Ammon's horn (tissue), 1 donor: Measurements from ENCODE around the gene KLHL36.

ENCODE experiments used
- DNase-seq: peaks from one replicate; pipeline ENCODE4 v3.0.0-alpha.2; 2016; ENCODE audit warnings: low spot score

The KLHL36 gene

GRCh38 chr16:84648595-84649510 lies 542 bp downstream of the KLHL36 start:
- no peak for DNase-seq

- no peak for DNase-seq
Measured at GRCh38 chr16:84649511-84649861, 1.2 kb downstream of the KLHL36 start.

GRCh38 chr16:84650062-84650991 lies 2.0 kb downstream of the KLHL36 start:
- DNase-seq: no peak

- no peak for DNase-seq
Measured at GRCh38 chr16:84652566-84652965, 4.3 kb downstream of the KLHL36 start.

GRCh38 chr16:84654238-84654637 lies 5.9 kb downstream of the KLHL36 start:
- no peak for DNase-seq

- no peak for DNase-seq
Measured at GRCh38 chr16:84654998-84655397, 6.7 kb downstream of the KLHL36 start.

GRCh38 chr16:84656649-84657048 lies 8.3 kb downstream of the KLHL36 start:
- DNase-seq: no peak

- DNase-seq: no peak
Measured at GRCh38 chr16:84657229-84657837, 9.0 kb downstream of the KLHL36 start.

GRCh38 chr16:84658690-84659089 lies 10.4 kb downstream of the KLHL36 start:
- DNase-seq: no peak

- no peak for DNase-seq
Measured at GRCh38 chr16:84659656-84660300, 11.5 kb downstream of the KLHL36 start.

GRCh38 chr16:84660973-84661372 lies 12.7 kb downstream of the KLHL36 start:
- DNase-seq: no peak

GRCh38 chr16:84661418-84662060 lies 13.2 kb downstream of the KLHL36 start:
- DNase-seq: no peak

- no peak for DNase-seq
Measured at GRCh38 chr16:84662471-84662870, 14.2 kb downstream of the KLHL36 start.

- DNase-seq: no peak
Measured at GRCh38 chr16:84663433-84664101, 15.3 kb downstream of the KLHL36 start.

GRCh38 chr16:84665359-84665758 lies 17.0 kb downstream of the KLHL36 start:
- no peak for DNase-seq

GRCh38 chr16:84665843-84666242 lies 17.5 kb downstream of the KLHL36 start:
- DNase-seq: no peak

- no peak for DNase-seq
Measured at GRCh38 chr16:84667600-84668309, 19.4 kb downstream of the KLHL36 start.

GRCh38 chr16:84670063-84670462 lies 21.8 kb downstream of the KLHL36 start:
- DNase-seq: no peak

- DNase-seq: peak; percentile 83
Measured at GRCh38 chr16:84672276-84673202, 24.2 kb downstream of the KLHL36 start.
